Adrenal gland (tissue), 5 donors: ENCODE data around the gene ARHGAP26.

Experiments used
- CTCF ChIP-seq, 6 experiments: fragments of 450-650 bp in 4 of 6; fragments of 200-600 bp in 2 of 6; sonication (generic) in 1 of 6; IDR thresholded peaks; 1 replicate in 5 of 6; 2 replicates in 1 of 6; pipeline versions ENCODE4 v1.5.1 to v1.8.0; 2016 to 2021; ENCODE audit warnings: antibody characterized with exemption in 6 of 6, mild to moderate bottlenecking in 2 of 6, moderate library complexity in 1 of 6
- POLR2A ChIP-seq, 2 donors: fragments of 450-650 bp; IDR thresholded peaks; one replicate each; pipeline ENCODE4 v1.6.1; 2017; ENCODE audit warnings: antibody characterized with exemption in 2 of 2, mild to moderate bottlenecking in 2 of 2, moderate library complexity in 1 of 2
- donor health status: DM: no; HTN: no; CAD: no.

- TF ChIP-seq POLR2A (IDR thresholded peaks at IDR 0.05): no peak
- TF ChIP-seq CTCF (IDR thresholded peaks at IDR 0.05): no peak
Observed at GRCh38 chr5:143231416-143231815, 461.2 kb downstream of the ARHGAP26 start.
